Caco-2 (cell line): ENCODE data around the gene SLC27A2. TPM values are rescaled to one million over a fixed set of nuclear protein-coding genes. Genes with fewer than 3 reads are reported as not detected.
A peak's percentile ranks its signal among the peaks of the same experiment; 100 is the strongest.
"Not testable (repeated sequence)": the region's sequence is repeated elsewhere in the genome, so short reads cannot be mapped to it uniquely, and the experiment has no call there.

Source experiments
- BruUV-seq: library from RNA; stranded (reverse); fragments of 400-500 nt; replicated peaks from 2 replicates; lab custom pipeline; 2021; lab: Mats Ljungman, UMichigan
- CTCF ChIA-PET: fragments of 300-600 bp; sonication (Branson Sonifier 250); formaldehyde crosslinking; loops from one replicate; lab custom pipeline; 2022; ENCODE audit warnings: antibody characterized with exemption; lab: Charles Lee
- POLR2A ChIA-PET: fragments of 300-600 bp; sonication (Branson Sonifier 250); formaldehyde crosslinking; loops from one replicate; lab custom pipeline; 2022; ENCODE audit warnings: antibody characterized with exemption; lab: Charles Lee
- DNase-seq, 2 experiments: peaks; one replicate each; pipeline versions ENCODE4 v3.0.0 to v3.0.0-alpha.2; 2020 to 2022
- H3K27me3 ChIP-seq: replicated peaks from 2 replicates; pipeline ENCODE4 v1.6.0; 2011; ENCODE audit warnings: low read length; ENCODE audit not compliant: control insufficient read depth, insufficient read depth
- H3K36me3 ChIP-seq: 2 replicates; pipeline ENCODE4 v1.5.1; 2011; ENCODE audit warnings: low read length; ENCODE audit not compliant: control insufficient read depth, insufficient read depth
- H3K4me1 ChIP-seq: fragments of 250-450 bp; sonication (Bioruptor Pico); 2 replicates; pipeline ENCODE4 v1.5.1; 2020; ENCODE audit warnings: mild to moderate bottlenecking
- H3K4me3 ChIP-seq: 2 replicates; pipeline ENCODE4 v1.5.1; 2011; ENCODE audit warnings: low read depth, mild to moderate bottlenecking, control low read depth, low read length
- H3K9me3 ChIP-seq: fragments of 250-450 bp; sonication (Bioruptor Pico); 2 replicates; pipeline ENCODE4 v1.5.1; 2020; ENCODE audit warnings: mild to moderate bottlenecking, moderate library complexity
- H3K27ac Mint-ChIP-seq: one replicate; pipeline ENCODE4 v1.8.0; 2022; ENCODE audit warnings: mixed read lengths; ENCODE audit not compliant: unreplicated experiment
- H3K27me3 Mint-ChIP-seq: one replicate; pipeline ENCODE4 v1.8.0; 2022; ENCODE audit warnings: mixed read lengths; ENCODE audit not compliant: insufficient read depth, unreplicated experiment
- H3K36me3 Mint-ChIP-seq: one replicate; pipeline ENCODE4 v1.8.0; 2022; ENCODE audit warnings: mild to moderate bottlenecking, mixed read lengths; ENCODE audit not compliant: insufficient read depth, unreplicated experiment
- H3K4me1 Mint-ChIP-seq: one replicate; pipeline ENCODE4 v1.8.0; 2022; ENCODE audit warnings: low read depth, mixed read lengths; ENCODE audit not compliant: unreplicated experiment
- H3K4me3 Mint-ChIP-seq: one replicate; pipeline ENCODE4 v1.8.0; 2022; ENCODE audit warnings: mild to moderate bottlenecking, moderate library complexity, mixed read lengths; ENCODE audit not compliant: unreplicated experiment
- H3K9me3 Mint-ChIP-seq: one replicate; pipeline ENCODE4 v1.8.0; 2022; ENCODE audit warnings: mixed read lengths; ENCODE audit not compliant: unreplicated experiment
- CTCF ChIP-seq, 2 experiments: fragments of 200-600 bp in 1 of 2; IDR thresholded peaks; 1 replicate in 1 of 2; 2 replicates in 1 of 2; pipeline versions ENCODE4 v1.5.1 to v1.8.0; 2011 to 2022; ENCODE audit warnings: antibody characterized with exemption in 1 of 2, control low read depth in 1 of 2, inconsistent platforms in 1 of 2, low read depth in 1 of 2, low read length in 1 of 2, mild to moderate bottlenecking in 1 of 2, moderate library complexity in 1 of 2; ENCODE audit not compliant: insufficient read depth in 1 of 2, severe bottlenecking in 1 of 2, unreplicated experiment in 1 of 2
- intact Hi-C: fragments of 100-400 bp; cut with micrococcal nuclease; formaldehyde crosslinking; loops from one replicate; pipeline ENCODE4 v1.10.0; 2022; ENCODE audit not compliant: unreplicated experiment
- total RNA-seq: library from RNA; stranded (reverse); gene quantifications from 2 replicates; pipeline ENCODE4 v1.2.3, GENCODE V29; 2022

The SLC27A2 gene
- total RNA-seq, 1 experiment from 2014 or later, result 31.2 TPM

- POLR2A ChIA-PET, result no interaction called here
Measured at GRCh38 chr15:50151476-50151875, 30.5 kb upstream of the SLC27A2 start.

GRCh38 chr15:50158236-50158635 lies 23.8 kb upstream of the SLC27A2 start:
- H3K4me3 Mint-ChIP-seq, BruUV-seq, CTCF ChIA-PET, H3K4me1 Mint-ChIP-seq, H3K27me3 ChIP-seq, DNase-seq, POLR2A ChIA-PET, H3K4me1 ChIP-seq, H3K36me3 ChIP-seq, intact Hi-C loops, H3K36me3 Mint-ChIP-seq, H3K27me3 Mint-ChIP-seq, H3K27ac Mint-ChIP-seq, H3K4me3 ChIP-seq: not testable (repeated sequence)
- peaks cover 24% of the 10 kb centered on the region for H3K9me3 ChIP-seq
- H3K9me3 Mint-ChIP-seq, result peaks cover 56% of the 10 kb centered on the region

More at GRCh38 chr15:50151476-50151875, 30.5 kb upstream of the SLC27A2 start:
- Mint-ChIP-seq H3K36me3 (no peaks in the 10 kb centered on the region), H3K27ac (no peak overlapping the region), H3K27me3 (no peaks in the 10 kb centered on the region), H3K4me3 (no peak overlapping the region), H3K4me1 (peaks cover 8% of the 10 kb centered on the region), H3K9me3 (no peaks in the 10 kb centered on the region)
- intact Hi-C loops, result no loop called here
- TF ChIP-seq CTCF (IDR thresholded peaks at IDR 0.05; ENCODE audit: insufficient read depth in 1 of 2, low read depth in 1 of 2, low read length in 1 of 2, severe bottlenecking in 1 of 2, unreplicated experiment in 1 of 2), result no peak
- H3K36me3 ChIP-seq, result no peaks in the 10 kb centered on the region
- H3K4me1 ChIP-seq, result peaks cover 13% of the 10 kb centered on the region; the same call in 1 of the 2 replicates
- CTCF ChIA-PET, result interaction anchor here (0.6 to 1.6 kb wide), 5 partner anchors 29 to 165 kb away, joined by 4 to 12 read pairs (median 5); no protein-coding TSS in a partner anchor
- no peak overlapping the region for H3K4me3 ChIP-seq
- no peaks in the 10 kb centered on the region for H3K27me3 ChIP-seq
- no TSS peak for BruUV-seq
- DNase-seq, result no peak
- 0 out of 2 replicates have a peak, but pooled peaks cover 9% of the 10 kb centered on the region for H3K9me3 ChIP-seq

GRCh38 chr15:50162969-50163718 lies 18.9 kb upstream of the SLC27A2 start:
- Mint-ChIP-seq H3K27me3 (no peaks in the 10 kb centered on the region), H3K36me3 (peaks cover 12% of the 10 kb centered on the region), H3K4me3 (peak overlapping the region; percentile 2), H3K4me1 (peaks cover 40% of the 10 kb centered on the region), H3K27ac (peak overlapping the region; percentile 46), H3K9me3 (peaks cover 72% of the 10 kb centered on the region)
- no peak for TF ChIP-seq CTCF (IDR thresholded peaks at IDR 0.05; ENCODE audit: insufficient read depth in 1 of 2, low read depth in 1 of 2, low read length in 1 of 2, severe bottlenecking in 1 of 2, unreplicated experiment in 1 of 2)
- CTCF ChIA-PET, result no interaction called here
- H3K9me3 ChIP-seq, result peaks cover 26% of the 10 kb centered on the region
- POLR2A ChIA-PET, result no interaction called here
- H3K27me3 ChIP-seq, result no peaks in the 10 kb centered on the region
- intact Hi-C loops, result no loop called here
- peak in 1 of 2 experiments; percentile 29 for DNase-seq
- no TSS peak for BruUV-seq
- no peaks in the 10 kb centered on the region for H3K36me3 ChIP-seq
- H3K4me1 ChIP-seq, result peaks cover 41% of the 10 kb centered on the region
- H3K4me3 ChIP-seq, result no peak overlapping the region
